ENCODE results near the gene KDELR3.

KDELR3 gene

GRCh38 chr22:38422611-38423511 lies 45.0 kb upstream of the KDELR3 start:
- Histone ChIP-seq H3K4me3 (ENCODE audit: low read depth, low read length) (no peak overlapping the region), H3K9me3 (ENCODE audit: severe bottlenecking) (no peaks in the 10 kb centered on the region), H3K27ac (peak overlapping the region; percentile 26), H3K36me3 (peaks cover 15% of the 10 kb centered on the region), H3K27me3 (ENCODE audit: insufficient read depth, low read depth, severe bottlenecking) (no peaks in the 10 kb centered on the region)
- no peak for DNase-seq
- TF ChIP-seq CTCF (IDR thresholded peaks at IDR 0.05; ENCODE audit: low read depth, low read length): no peak

- Histone ChIP-seq H3K36me3 (peaks cover 15% of the 10 kb centered on the region), H3K4me3 (ENCODE audit: low read depth, low read length) (no peak overlapping the region), H3K27ac (no peak overlapping the region), H3K9me3 (ENCODE audit: severe bottlenecking) (no peaks in the 10 kb centered on the region), H3K27me3 (ENCODE audit: insufficient read depth, low read depth, severe bottlenecking) (no peaks in the 10 kb centered on the region)
- DNase-seq: no peak
- no peak for TF ChIP-seq CTCF (IDR thresholded peaks at IDR 0.05; ENCODE audit: low read depth, low read length)
Measured at GRCh38 chr22:38423512-38424503, 44.1 kb upstream of the KDELR3 start.

- no peak for TF ChIP-seq CTCF (IDR thresholded peaks at IDR 0.05; ENCODE audit: low read depth, low read length)
- Histone ChIP-seq H3K27ac (no peak overlapping the region), H3K36me3 (peaks cover 15% of the 10 kb centered on the region), H3K9me3 (ENCODE audit: severe bottlenecking) (no peaks in the 10 kb centered on the region), H3K27me3 (ENCODE audit: insufficient read depth, low read depth, severe bottlenecking) (no peaks in the 10 kb centered on the region), H3K4me3 (ENCODE audit: low read depth, low read length) (no peak overlapping the region)
- no peak for DNase-seq
Measured at GRCh38 chr22:38424525-38425080, 43.3 kb upstream of the KDELR3 start.

- no peak overlapping the region for H3K27ac ChIP-seq
- H3K9me3 ChIP-seq (ENCODE audit: severe bottlenecking): no peaks in the 10 kb centered on the region
- peaks cover 15% of the 10 kb centered on the region for H3K36me3 ChIP-seq
- no peak overlapping the region for H3K4me3 ChIP-seq (ENCODE audit: low read depth, low read length)
- DNase-seq: no peak
- no peaks in the 10 kb centered on the region for H3K27me3 ChIP-seq (ENCODE audit: insufficient read depth, low read depth, severe bottlenecking)
- no peak for TF ChIP-seq CTCF (IDR thresholded peaks at IDR 0.05; ENCODE audit: low read depth, low read length)
Measured at GRCh38 chr22:38426628-38427027, 41.3 kb upstream of the KDELR3 start.

GRCh38 chr22:38427465-38427864 lies 40.4 kb upstream of the KDELR3 start:
- H3K36me3 ChIP-seq: peaks cover 15% of the 10 kb centered on the region
- TF ChIP-seq CTCF (IDR thresholded peaks at IDR 0.05; ENCODE audit: low read depth, low read length): no peak
- H3K27me3 ChIP-seq (ENCODE audit: insufficient read depth, low read depth, severe bottlenecking): no peaks in the 10 kb centered on the region
- no peak overlapping the region for H3K4me3 ChIP-seq (ENCODE audit: low read depth, low read length)
- DNase-seq: no peak
- no peak overlapping the region for H3K27ac ChIP-seq
- no peaks in the 10 kb centered on the region for H3K9me3 ChIP-seq (ENCODE audit: severe bottlenecking)
